ENCODE results near the gene NHP2.
"Not testable (repeated sequence)": the region's sequence is repeated elsewhere in the genome, so short reads cannot be mapped to it uniquely, and the experiment has no call there.

The NHP2 gene

GRCh38 chr5:178153530-178154340 lies at the start of gene NHP2:
Gene NHP2, minus strand, starts transcription at chr5:178153885. Its CDS starts 68 bp downstream, at chr5:178153817.
- peak; percentile 99 for DNase-seq

- DNase-seq: no peak
Observed at GRCh38 chr5:178202541-178202940, 48.9 kb upstream of the NHP2 start.

- DNase-seq: no peak
Observed at GRCh38 chr5:178201927-178202235, 48.2 kb upstream of the NHP2 start.

GRCh38 chr5:178201221-178201926 lies 47.7 kb upstream of the NHP2 start:
- no peak for DNase-seq

- no peak for DNase-seq
Observed at GRCh38 chr5:178199581-178200434, 46.1 kb upstream of the NHP2 start.

GRCh38 chr5:178198706-178199105 lies 45.0 kb upstream of the NHP2 start:
- DNase-seq: no peak

GRCh38 chr5:178198151-178198550 lies 44.5 kb upstream of the NHP2 start:
- DNase-seq: not testable (repeated sequence)

GRCh38 chr5:178196986-178197385 lies 43.3 kb upstream of the NHP2 start:
- no peak for DNase-seq

- no peak for DNase-seq
Observed at GRCh38 chr5:178196281-178196812, 42.7 kb upstream of the NHP2 start.

GRCh38 chr5:178194026-178194425 lies 40.3 kb upstream of the NHP2 start:
- no peak for DNase-seq

GRCh38 chr5:178193251-178193809 lies 39.6 kb upstream of the NHP2 start:
- no peak for DNase-seq

- no peak for DNase-seq
Observed at GRCh38 chr5:178192787-178193186, 39.1 kb upstream of the NHP2 start.

GRCh38 chr5:178192244-178192643 lies 38.6 kb upstream of the NHP2 start:
- no peak for DNase-seq

GRCh38 chr5:178191661-178192060 lies 38.0 kb upstream of the NHP2 start:
- no peak for DNase-seq

GRCh38 chr5:178189433-178189832 lies 35.7 kb upstream of the NHP2 start:
- DNase-seq: no peak

GRCh38 chr5:178187014-178187413 lies 33.3 kb upstream of the NHP2 start, which contains the start of gene GMCL2:
Gene GMCL2, minus strand, starts transcription at chr5:178187371. Its CDS starts 72 bp downstream, at chr5:178187299.
- no peak for DNase-seq

GRCh38 chr5:178186427-178186826 lies 32.7 kb upstream of the NHP2 start:
- no peak for DNase-seq

GRCh38 chr5:178182158-178182876 lies 28.6 kb upstream of the NHP2 start:
- DNase-seq: no peak

- DNase-seq: no peak
Observed at GRCh38 chr5:178180141-178180863, 26.6 kb upstream of the NHP2 start.

- DNase-seq: no peak
Observed at GRCh38 chr5:178177569-178177968, 23.9 kb upstream of the NHP2 start.

GRCh38 chr5:178176791-178177190 lies 23.1 kb upstream of the NHP2 start:
- DNase-seq: no peak

All from activated CD8-positive, alpha-beta memory T cell treated with anti-CD3 and anti-CD28 coated beads for 24 hours (primary cell).